PC-9 (cell line): ENCODE measurements around the gene CLPSL2. TPM values are rescaled to one million over a fixed set of nuclear protein-coding genes. Genes with fewer than 3 reads are reported as not detected.

Source experiments
- BruUV-seq: library from RNA; stranded (reverse); fragments of 400-500 nt; replicated peaks from 2 replicates; lab custom pipeline; 2021; lab: Mats Ljungman, UMichigan
- CTCF ChIA-PET: fragments of 300-600 bp; sonication (Branson Sonifier 250); formaldehyde crosslinking; loops from one replicate; lab custom pipeline; 2022; ENCODE audit warnings: antibody characterized with exemption; lab: Charles Lee
- POLR2A ChIA-PET: fragments of 300-600 bp; sonication (Branson Sonifier 250); formaldehyde crosslinking; loops from one replicate; lab custom pipeline; 2022; ENCODE audit warnings: antibody characterized with exemption; ENCODE audit not compliant: unreplicated experiment; lab: Charles Lee
- DNase-seq, 2 experiments: peaks; one replicate each; pipeline versions ENCODE4 v3.0.0 to v3.0.0-alpha.2; 2015 to 2022; ENCODE audit warnings: mixed read lengths in 1 of 2
- H2AFZ ChIP-seq: fragments of 200-600 bp; sonication (generic); 2 replicates; pipeline ENCODE4 v1.8.1; 2017; ENCODE audit warnings: antibody characterized with exemption
- H3F3A ChIP-seq: fragments of 200-600 bp; sonication (generic); 2 replicates; pipeline ENCODE4 v1.8.1; 2017; ENCODE audit warnings: antibody characterized with exemption, mild to moderate bottlenecking, low read depth; ENCODE audit not compliant: insufficient read depth
- H3K27ac ChIP-seq: fragments of 200-600 bp; sonication (generic); 2 replicates; pipeline ENCODE4 v1.6.1; 2016; ENCODE audit warnings: mixed run types
- H3K27me3 ChIP-seq: fragments of 200-600 bp; sonication (generic); 2 replicates; pipeline ENCODE4 v1.6.1; 2016; ENCODE audit warnings: low read depth, mixed run types; ENCODE audit not compliant: insufficient read depth
- H3K36me3 ChIP-seq: fragments of 200-600 bp; sonication (generic); 2 replicates; pipeline ENCODE4 v1.6.1; 2016; ENCODE audit warnings: low read depth, mixed run types
- H3K4me1 ChIP-seq: fragments of 200-600 bp; sonication (generic); replicated peaks from 2 replicates; pipeline ENCODE4 v1.6.1; 2016; ENCODE audit warnings: mixed run types; ENCODE audit not compliant: insufficient read depth
- H3K4me2 ChIP-seq: fragments of 200-600 bp; sonication (generic); 2 replicates; pipeline ENCODE4 v1.6.1; 2017; ENCODE audit warnings: mixed run types
- H3K4me3 ChIP-seq: fragments of 200-600 bp; sonication (generic); 2 replicates; pipeline ENCODE4 v1.6.1; 2016; ENCODE audit warnings: mixed run types
- H3K79me2 ChIP-seq: fragments of 200-600 bp; sonication (generic); 2 replicates; pipeline ENCODE4 v1.6.1; 2017; ENCODE audit warnings: low read depth, mixed run types
- H3K9me2 ChIP-seq: fragments of 200-600 bp; sonication (generic); 2 replicates; pipeline ENCODE4 v1.8.1; 2017; ENCODE audit warnings: mild to moderate bottlenecking; ENCODE audit not compliant: insufficient read depth
- H3K9me3 ChIP-seq: fragments of 200-600 bp; sonication (generic); 2 replicates; pipeline ENCODE4 v1.8.1; 2016; ENCODE audit warnings: low read depth; ENCODE audit not compliant: insufficient read depth
- H4K20me1 ChIP-seq: fragments of 200-600 bp; sonication (generic); 2 replicates; pipeline ENCODE4 v1.8.1; 2017; ENCODE audit not compliant: insufficient read depth
- CTCF ChIP-seq: fragments of 200-600 bp; sonication (generic); conservative IDR thresholded peaks from 2 replicates; pipeline ENCODE4 v1.6.1; 2017; ENCODE audit warnings: mixed run types, antibody characterized with exemption, mild to moderate bottlenecking, moderate library complexity
- EZH2 ChIP-seq: fragments of 200-600 bp; sonication (generic); IDR thresholded peaks from 2 replicates; pipeline ENCODE4 v1.8.0; 2017; ENCODE audit warnings: antibody characterized with exemption, low read depth
- intact Hi-C: fragments of 100-400 bp; cut with micrococcal nuclease; formaldehyde crosslinking; loops from one replicate; pipeline ENCODE4 v1.10.0; 2022; ENCODE audit not compliant: unreplicated experiment
- total RNA-seq: library from RNA; stranded (reverse); gene quantifications from 2 replicates; pipeline ENCODE4 v1.2.3, GENCODE V29; 2021

The CLPSL2 gene
- total RNA-seq, 1 experiment from 2014 or later, result 0.76 TPM

DNA sequence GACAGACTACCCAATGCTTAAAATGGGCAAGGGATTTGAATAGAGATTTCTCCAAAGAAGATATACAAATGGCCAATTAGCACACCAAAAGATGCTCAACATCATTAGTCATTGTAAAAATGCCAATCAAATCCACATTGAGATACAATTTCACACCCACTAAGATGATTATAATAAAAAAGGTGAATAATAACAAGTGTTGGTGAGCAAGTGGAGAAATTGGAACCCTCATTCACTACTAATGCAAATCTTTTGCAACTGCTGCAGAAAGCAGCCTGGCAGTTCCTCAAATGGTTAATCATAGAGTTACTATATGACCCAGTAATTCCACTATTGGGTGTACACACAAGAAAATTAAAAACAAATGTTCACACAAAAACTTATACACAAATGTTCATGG lies 41.1 kb downstream of the CLPSL2 start:
- Histone ChIP-seq H3K27ac (no peak overlapping the region), H2AFZ (no peak overlapping the region), H3K9me3 (no peaks in the 10 kb centered on the region), H3K36me3 (no peaks in the 10 kb centered on the region), H4K20me1 (no peaks in the 10 kb centered on the region), H3K4me2 (no peak overlapping the region), H3K79me2 (no peaks in the 10 kb centered on the region), H3K4me3 (no peak overlapping the region), H3K27me3 (no peaks in the 10 kb centered on the region), H3F3A (no peaks in the 10 kb centered on the region), H3K9me2 (no peaks in the 10 kb centered on the region), H3K4me1 (no peaks in the 10 kb centered on the region)
- ChIA-PET POLR2A (no interaction called here), CTCF (no interaction called here)
- no TSS peak for BruUV-seq
- intact Hi-C loops, result no loop called here
- no peak for TF ChIP-seq EZH2
- no peak for DNase-seq

DNA sequence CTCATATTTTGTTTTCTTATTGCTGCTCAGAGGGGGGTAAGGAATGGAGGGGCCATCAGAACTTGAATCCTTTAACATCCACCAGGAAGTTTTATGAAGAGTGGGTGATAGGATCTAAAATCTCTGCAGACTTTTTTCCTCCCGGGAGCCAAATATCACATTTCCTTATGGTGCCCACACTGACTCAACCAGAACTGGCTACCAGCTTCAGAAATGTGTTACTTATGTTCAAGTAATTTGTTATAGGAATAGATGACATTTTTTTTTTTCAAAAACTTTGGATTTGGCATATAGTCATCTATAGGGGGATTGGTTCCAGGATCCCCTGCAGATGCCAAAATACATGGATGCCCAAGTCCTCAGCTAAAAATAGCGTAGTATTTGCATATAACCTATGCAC lies 47.2 kb downstream of the CLPSL2 start:
- no peak for DNase-seq
- H3K36me3 ChIP-seq, result no peaks in the 10 kb centered on the region
- intact Hi-C loops, result no loop called here
- no peaks in the 10 kb centered on the region for H3F3A ChIP-seq
- H3K4me3 ChIP-seq, result no peak overlapping the region
- ChIA-PET CTCF (no interaction called here), POLR2A (no interaction called here)
- H2AFZ ChIP-seq, result no peak overlapping the region
- H3K9me2 ChIP-seq, result no peaks in the 10 kb centered on the region
- no TSS peak for BruUV-seq
- H3K27me3 ChIP-seq, result no peaks in the 10 kb centered on the region
- TF ChIP-seq CTCF, result no peak
- no peak for TF ChIP-seq EZH2
- H3K9me3 ChIP-seq, result no peaks in the 10 kb centered on the region
- H3K4me2 ChIP-seq, result no peak overlapping the region
- no peaks in the 10 kb centered on the region for H3K79me2 ChIP-seq
- no peak overlapping the region for H3K27ac ChIP-seq
- H4K20me1 ChIP-seq, result no peaks in the 10 kb centered on the region
- H3K4me1 ChIP-seq, result peaks cover 8% of the 10 kb centered on the region; the same call in 1 of the 2 replicates

DNA sequence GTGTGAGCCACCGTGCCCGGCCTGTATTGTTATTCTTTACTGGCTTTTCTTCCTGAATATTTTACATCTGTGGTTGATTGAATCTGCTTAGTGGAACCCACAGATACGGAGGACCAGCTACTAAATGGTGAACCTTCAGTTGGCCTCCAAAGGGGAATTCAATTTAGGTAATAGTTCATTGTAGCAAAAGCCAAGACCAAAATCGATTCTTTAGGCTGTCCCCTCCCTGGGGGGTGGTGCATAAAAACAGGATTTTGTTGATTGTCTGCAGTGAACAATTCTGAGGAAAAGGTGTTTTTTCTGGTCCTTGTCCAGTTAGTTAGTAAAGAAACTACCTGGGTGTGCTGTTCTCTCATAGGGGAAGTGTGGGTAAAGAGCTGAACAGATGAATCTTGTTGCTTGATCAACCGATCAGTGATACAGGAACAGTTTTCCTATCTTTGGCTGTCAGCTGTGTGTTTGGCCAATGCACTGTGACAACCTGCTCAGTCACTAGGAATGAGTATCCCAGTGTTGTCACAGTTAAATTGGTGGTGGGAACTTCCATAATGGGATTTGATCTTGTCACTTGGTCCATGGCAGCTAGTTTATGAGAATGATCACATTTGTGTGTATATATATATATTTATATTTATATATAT lies 48.3 kb downstream of the CLPSL2 start:
- H2AFZ ChIP-seq, result no peak overlapping the region
- no peak for DNase-seq
- no peaks in the 10 kb centered on the region for H4K20me1 ChIP-seq
- intact Hi-C loops, result no loop called here
- no peaks in the 10 kb centered on the region for H3K27me3 ChIP-seq
- no peaks in the 10 kb centered on the region for H3K9me3 ChIP-seq
- H3K9me2 ChIP-seq, result no peaks in the 10 kb centered on the region
- POLR2A ChIA-PET, result no interaction called here
- no peak for TF ChIP-seq EZH2
- TF ChIP-seq CTCF, result no peak
- no TSS peak for BruUV-seq
- H3K79me2 ChIP-seq, result no peaks in the 10 kb centered on the region
- no peak overlapping the region for H3K4me2 ChIP-seq
- no peaks in the 10 kb centered on the region for H3F3A ChIP-seq
- peaks cover 8% of the 10 kb centered on the region; the same call in 1 of the 2 replicates for H3K4me1 ChIP-seq
- H3K27ac ChIP-seq, result no peak overlapping the region
- CTCF ChIA-PET, result no interaction called here
- no peak overlapping the region for H3K4me3 ChIP-seq
- no peaks in the 10 kb centered on the region for H3K36me3 ChIP-seq

Other genes starting within 250 kb of the CLPSL2 start
- gene FKBP5, start 87.7 kb upstream of the CLPSL2 start, total RNA-seq, result 3.9 and 5.0 TPM in 2 replicates
- gene ARMC12, start 39.6 kb upstream of the CLPSL2 start, total RNA-seq, result 0.35 and 0.57 TPM in 2 replicates
- not detected in 2 replicates for gene CLPSL1, start 4.4 kb downstream of the CLPSL2 start, total RNA-seq
- gene CLPS, start 20.7 kb downstream of the CLPSL2 start, total RNA-seq, result not detected in 2 replicates
- 1.2 and 1.7 TPM in 2 replicates for gene LHFPL5, start 28.8 kb downstream of the CLPSL2 start, total RNA-seq
- 79.0 and 98.7 TPM in 2 replicates for gene SRPK1, start 144.5 kb downstream of the CLPSL2 start, total RNA-seq
- gene SLC26A8, start 248.0 kb downstream of the CLPSL2 start, total RNA-seq, result not detected in 2 replicates